GM18526 (cell line): ENCODE measurements around the gene SAP25.

Source experiments
- POLR2A ChIP-seq: IDR thresholded peaks from 3 replicates; pipeline ENCODE4 v1.6.1; 2011; ENCODE audit not compliant: insufficient read length; ENCODE audit errors: extremely low read depth

SAP25 gene

GRCh38 chr7:100602889-100603725 lies 29.4 kb upstream of the SAP25 start:
- no peak for TF ChIP-seq POLR2A

DNA sequence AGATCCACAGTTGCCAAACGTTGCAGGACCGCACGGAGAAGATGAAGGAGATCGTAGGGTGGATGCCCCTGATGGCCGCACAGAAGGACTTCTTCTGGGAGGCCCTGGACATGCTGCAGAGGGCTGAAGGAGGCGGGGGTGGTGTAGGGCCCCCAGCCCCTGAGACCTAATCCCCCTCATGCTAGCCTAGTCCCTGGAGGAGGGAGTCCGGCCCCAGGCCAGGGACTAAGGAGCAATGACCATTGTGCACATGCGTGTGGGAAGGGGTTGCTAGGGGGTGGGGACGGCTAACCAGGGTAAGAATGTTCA lies 27.0 kb upstream of the SAP25 start:
- no peak for TF ChIP-seq POLR2A

DNA sequence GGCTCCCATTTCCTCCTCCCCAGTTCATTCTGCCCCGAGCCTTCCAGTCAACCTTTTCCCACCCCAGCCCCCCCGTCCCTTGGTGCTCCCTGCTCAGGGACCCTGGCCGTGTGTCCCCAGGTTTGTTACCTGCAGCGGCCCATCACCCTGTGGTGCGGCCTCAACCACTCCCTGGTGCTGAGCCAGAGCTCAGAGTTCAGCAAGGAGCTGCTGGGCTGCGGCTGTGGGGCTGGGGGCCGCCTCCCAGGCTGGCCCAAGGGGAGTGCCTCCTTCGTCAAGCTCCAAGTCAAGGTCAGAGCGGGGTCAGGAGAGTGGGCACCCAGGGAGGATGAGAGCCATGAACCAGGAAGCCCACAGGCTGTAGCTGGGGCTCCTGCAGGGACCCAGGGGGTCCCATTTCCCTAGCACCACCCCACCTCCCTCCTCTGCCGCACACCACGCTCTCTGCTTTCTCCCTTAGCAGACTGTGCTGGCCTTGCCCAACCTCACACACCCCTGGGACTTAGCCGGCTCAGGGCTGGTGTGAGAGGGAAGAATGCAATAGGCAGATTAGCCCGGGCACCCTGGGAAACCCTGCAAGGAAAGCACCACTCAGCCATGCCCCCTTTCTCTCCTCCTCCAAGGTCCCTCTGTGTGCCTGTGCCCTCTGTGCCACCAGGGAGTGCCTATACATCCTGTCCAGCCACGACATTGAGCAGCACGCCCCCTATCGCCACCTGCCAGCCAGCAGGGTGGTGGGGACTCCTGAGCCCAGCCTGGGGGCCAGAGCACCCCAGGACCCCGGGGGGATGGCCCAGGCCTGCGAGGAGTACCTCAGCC lies 26.4 kb upstream of the SAP25 start:
- TF ChIP-seq POLR2A: no peak

DNA sequence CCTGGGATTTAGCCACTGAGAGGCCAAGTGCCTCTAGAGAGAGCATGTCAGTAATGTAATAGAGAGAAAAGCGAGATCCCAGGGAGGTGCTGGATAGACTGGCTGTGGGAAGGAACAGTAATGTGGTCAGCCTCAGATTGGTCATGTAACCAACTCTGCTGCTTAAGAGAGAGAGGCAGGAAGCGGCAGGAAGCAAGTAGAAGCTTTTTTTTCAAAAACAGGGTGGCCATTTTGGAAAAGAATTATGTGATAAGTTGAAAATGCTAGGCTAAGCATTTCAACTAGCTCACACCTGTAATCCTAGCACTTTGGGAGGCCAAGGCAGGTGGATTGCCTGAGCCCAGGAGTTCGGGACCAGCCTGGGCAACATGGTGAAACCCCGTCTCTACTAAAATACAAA lies 24.7 kb upstream of the SAP25 start:
- TF ChIP-seq POLR2A: no peak

GRCh38 chr7:100595188-100595587 lies 21.5 kb upstream of the SAP25 start:
- TF ChIP-seq POLR2A: no peak

- TF ChIP-seq POLR2A: no peak
Observed at GRCh38 chr7:100591596-100591995, 17.9 kb upstream of the SAP25 start.

DNA sequence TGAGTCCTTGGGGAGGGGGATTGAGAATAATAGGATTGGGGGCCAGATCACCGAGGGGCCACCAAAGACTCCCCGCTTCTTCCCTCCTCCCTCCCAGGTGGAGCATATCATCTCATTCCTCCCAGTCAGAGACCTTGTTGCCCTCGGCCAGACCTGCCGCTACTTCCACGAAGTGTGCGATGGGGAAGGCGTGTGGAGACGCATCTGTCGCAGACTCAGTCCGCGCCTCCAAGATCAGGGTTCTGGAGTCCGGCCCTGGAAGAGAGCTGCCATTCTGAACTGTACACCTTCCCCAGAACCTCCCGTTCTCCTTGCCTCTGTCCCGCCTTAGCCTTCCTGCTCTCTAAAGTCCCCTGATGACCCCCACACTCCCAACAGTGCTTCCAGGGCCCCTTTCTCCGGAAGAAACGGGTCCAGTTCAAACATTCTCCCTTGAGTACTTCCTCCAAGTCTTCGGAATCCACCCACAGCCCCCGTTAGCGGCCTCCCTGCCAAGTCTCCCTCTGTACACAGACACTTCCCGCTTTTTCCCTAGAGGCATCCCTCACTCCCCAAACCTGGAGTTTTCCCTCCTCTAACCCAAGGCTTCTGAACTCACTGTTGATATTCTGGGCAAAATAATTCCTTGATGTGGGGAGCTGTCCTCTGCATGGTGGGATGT lies 16.5 kb upstream of the SAP25 start:
- TF ChIP-seq POLR2A: no peak

GRCh38 chr7:100589341-100589947 lies 15.7 kb upstream of the SAP25 start:
- no peak for TF ChIP-seq POLR2A

GRCh38 chr7:100588438-100588837 lies 14.7 kb upstream of the SAP25 start:
- no peak for TF ChIP-seq POLR2A

DNA sequence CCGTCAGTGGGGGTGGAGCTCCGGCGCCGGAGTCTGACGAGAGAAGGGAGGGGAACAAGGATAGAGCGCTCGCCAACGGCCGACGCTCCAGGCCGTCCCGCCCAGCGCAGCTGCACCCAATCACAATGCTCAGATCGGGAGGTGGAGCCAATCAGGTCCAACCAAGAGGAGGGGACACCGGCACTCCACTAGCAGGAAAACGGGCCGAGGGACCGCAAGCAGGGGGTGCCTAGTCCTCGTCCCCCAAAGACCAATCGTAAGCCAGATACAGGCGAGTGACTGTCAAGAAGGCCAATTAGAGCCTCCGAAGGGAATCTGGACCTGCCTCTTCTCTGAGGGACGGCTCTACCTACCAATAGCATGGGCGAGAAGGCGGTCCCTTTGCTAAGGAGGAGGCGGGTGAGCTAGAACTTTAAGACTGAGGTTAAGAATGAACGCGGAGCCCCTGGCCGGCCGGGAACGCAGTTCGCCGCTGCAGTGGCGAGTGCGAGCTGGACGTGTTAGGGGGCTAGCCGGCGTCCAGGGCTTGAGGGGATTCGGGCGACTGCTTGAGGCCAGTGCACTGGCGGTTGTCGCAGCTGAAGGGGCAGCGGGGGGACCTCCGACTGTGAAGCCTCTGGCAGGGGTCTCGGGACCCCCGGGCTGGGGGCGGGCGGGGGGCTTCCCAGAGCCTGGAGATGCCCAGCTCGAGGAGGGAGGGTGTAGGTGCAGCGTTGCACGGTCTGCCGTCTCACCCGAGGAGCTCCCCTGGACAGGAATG lies 12.7 kb upstream of the SAP25 start, which contains the start of gene FBXO24:
TSS of gene FBXO24 (plus strand) at position 63 of the 760 bp plus-strand sequence. CDS start at position 361, 298 bp downstream.
- TF ChIP-seq POLR2A: peak; percentile 53

DNA sequence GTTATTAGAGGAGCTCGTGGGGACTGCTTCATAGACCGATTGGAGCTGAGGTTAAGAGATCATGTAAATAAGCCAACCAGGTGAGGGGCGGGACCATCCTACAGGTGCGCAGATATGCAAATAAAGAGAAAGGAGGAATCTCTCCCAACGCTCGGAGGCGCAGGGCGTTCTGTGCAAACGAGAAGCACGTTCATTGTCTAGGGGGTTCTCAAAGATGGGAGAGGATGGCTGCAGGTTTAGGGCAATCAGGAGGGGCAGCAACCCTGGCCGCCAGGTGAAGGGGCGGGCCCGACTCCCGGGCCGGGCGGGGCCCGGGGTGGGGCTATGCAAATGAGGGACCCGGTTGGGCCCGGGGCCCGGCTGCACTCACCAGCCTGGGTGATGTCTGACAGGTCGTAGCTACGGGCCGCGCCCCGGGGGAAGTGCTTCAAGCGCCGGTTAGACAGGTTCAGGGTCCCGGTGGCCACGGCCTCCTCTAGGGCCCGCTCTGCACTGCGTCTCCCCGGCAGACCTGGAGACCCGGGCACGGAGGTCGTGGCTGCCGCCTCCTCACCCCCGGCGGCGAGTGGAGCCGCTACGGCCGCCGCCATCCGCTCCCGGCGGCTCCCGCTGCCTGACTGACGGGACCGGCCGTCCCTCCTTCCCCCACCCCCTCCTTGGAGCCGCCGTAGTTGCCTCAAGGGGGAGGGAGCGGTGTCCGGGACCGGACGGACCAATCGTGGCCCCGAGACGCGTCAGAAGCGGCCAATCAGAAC lies 12.0 kb upstream of the SAP25 start, which contains the start of gene LRCH4:
TSS of gene LRCH4 (minus strand) at position 619 of the 755 bp plus-strand sequence. CDS start at position 590, 29 bp downstream.
- peak; percentile 95 for TF ChIP-seq POLR2A

DNA sequence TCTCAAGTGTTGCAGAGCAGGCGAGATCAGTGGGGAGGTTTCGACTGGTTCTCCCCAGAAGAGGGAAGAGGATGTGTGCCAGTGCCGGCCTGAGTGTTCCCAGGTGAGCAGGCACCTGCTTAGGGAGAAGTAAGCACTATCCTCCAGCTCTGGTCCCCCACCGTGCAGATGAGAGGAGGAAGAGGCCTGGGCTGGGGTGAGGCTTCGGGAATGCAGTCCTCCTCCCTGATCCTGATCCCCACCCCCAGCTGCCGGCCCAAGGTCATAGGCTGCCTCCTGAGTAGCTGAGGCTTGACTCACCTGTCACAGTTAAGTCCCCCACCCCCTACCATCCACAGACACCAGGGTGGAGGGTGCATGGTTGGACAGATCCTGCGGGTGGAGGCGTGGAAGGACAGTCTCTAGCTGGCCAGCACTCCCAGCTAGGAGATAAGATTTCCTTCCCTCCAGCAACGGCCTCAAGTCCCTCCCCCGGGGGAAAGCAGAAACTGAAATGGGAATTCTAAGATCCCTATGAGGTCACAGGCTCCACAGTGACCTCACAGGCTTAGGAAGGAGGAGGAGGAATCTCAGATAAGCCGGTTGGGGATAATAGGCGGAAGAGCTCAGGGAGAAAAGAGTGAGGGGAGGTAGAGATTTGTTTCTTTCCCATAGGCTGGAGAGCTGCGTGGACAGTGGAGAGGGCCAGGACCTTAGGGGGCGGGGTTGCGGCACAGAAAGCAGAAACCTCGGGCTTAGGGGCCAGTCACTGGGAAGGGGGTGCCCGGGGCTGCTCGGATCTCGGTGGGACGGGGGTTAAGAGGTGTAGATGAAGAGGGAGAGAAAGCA lies 11.2 kb upstream of the SAP25 start:
- TF ChIP-seq POLR2A: no peak
